ENCODE measurements around the gene C1orf105. TPM values are rescaled to one million over a fixed set of nuclear protein-coding genes. Genes with fewer than 3 reads are reported as not detected.
A peak's percentile ranks its signal among the peaks of the same experiment; 100 is the strongest.

The C1orf105 gene
- total RNA-seq, 1 donor from 2014 or later: not detected

DNA sequence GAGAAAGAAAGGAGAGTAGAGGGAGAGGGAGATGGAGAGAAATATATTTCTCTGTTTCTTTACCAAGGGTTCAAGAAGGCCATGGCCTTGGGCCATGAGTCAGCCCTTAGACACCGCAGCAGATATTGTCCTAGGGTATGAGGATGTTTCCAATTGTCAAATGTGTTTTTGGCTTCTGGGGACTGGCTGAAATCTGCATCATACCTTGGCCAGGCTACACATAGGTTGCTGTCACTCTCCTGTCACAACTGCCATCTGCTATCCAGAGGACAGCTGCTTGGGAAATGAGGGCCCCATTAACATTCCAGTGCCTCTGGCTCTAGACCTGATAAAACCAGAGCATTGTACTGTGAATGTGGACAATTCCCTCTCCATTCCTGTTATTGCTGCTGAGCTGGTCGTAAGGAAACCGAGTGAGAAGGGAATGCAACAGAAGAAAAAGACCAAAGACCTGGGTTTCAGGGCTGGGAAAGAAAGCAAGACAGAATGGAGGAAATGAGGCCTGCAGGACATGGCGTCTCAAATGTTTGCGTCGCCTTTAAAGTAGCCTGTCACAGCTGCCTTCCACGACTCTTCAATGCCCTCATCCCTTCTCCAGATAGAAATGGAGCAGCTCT lies 32.2 kb downstream of the C1orf105 start:
- no peak overlapping the region for H3K9ac ChIP-seq
- no peaks in the 10 kb centered on the region for H3K9me3 ChIP-seq (ENCODE audit: low read depth)
- no peaks in the 10 kb centered on the region for H3K36me3 ChIP-seq
- peak overlapping the region; percentile 11 for H3K4me3 Mint-ChIP-seq
- peak overlapping the region; percentile 97 for H3K27ac Mint-ChIP-seq
- H2AFZ ChIP-seq (replicated peaks): peak overlapping the region; percentile 20
- no peaks in the 10 kb centered on the region for H3K36me3 Mint-ChIP-seq
- peaks cover 31% of the 10 kb centered on the region for H3K4me1 ChIP-seq
- no peak overlapping the region for H3K4me3 ChIP-seq
- H3K27ac ChIP-seq: peak overlapping the region; percentile 48
- peaks cover 6% of the 10 kb centered on the region for H3K27me3 Mint-ChIP-seq (ENCODE audit: insufficient read depth, low read depth)
- H3K9me3 Mint-ChIP-seq: no peaks in the 10 kb centered on the region
- no peaks in the 10 kb centered on the region for H3K27me3 ChIP-seq
- H4K20me1 ChIP-seq (ENCODE audit: low read depth): no peaks in the 10 kb centered on the region
- peaks cover 23% of the 10 kb centered on the region for H3F3A ChIP-seq (ENCODE audit: low read depth)
- TF ChIP-seq, protein P1, sequence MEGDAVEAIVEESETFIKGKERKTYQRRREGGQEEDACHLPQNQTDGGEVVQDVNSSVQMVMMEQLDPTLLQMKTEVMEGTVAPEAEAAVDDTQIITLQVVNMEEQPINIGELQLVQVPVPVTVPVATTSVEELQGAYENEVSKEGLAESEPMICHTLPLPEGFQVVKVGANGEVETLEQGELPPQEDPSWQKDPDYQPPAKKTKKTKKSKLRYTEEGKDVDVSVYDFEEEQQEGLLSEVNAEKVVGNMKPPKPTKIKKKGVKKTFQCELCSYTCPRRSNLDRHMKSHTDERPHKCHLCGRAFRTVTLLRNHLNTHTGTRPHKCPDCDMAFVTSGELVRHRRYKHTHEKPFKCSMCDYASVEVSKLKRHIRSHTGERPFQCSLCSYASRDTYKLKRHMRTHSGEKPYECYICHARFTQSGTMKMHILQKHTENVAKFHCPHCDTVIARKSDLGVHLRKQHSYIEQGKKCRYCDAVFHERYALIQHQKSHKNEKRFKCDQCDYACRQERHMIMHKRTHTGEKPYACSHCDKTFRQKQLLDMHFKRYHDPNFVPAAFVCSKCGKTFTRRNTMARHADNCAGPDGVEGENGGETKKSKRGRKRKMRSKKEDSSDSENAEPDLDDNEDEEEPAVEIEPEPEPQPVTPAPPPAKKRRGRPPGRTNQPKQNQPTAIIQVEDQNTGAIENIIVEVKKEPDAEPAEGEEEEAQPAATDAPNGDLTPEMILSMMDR (IDR thresholded peaks at IDR 0.05): no peak
- peaks cover 55% of the 10 kb centered on the region for H3K4me1 Mint-ChIP-seq
- DNase-seq (ENCODE audit: low spot score): peak; percentile 27
- H3K79me2 ChIP-seq (ENCODE audit: low read depth): no peaks in the 10 kb centered on the region
- H3K4me2 ChIP-seq: peak overlapping the region; percentile 40

DNA sequence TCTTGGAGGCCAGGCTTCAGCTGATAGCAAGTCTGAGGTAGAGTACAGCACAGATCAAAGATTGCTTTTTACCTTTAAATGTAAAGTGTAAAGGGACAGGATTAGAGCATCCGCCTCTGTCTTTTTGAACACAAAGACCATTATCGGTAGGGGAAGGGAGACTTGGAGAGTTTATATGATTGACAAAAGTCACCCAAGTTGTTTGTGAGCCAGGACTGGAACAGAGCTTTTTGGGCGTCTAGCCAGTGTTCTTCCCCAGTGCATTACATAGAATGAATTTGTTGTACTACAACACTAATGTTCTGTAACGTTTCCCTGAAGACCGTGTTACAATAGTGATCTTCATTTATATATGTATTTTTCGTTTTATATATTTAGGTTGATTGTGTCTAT lies 32.7 kb downstream of the C1orf105 start:
- no peak overlapping the region for H3K9ac ChIP-seq
- peak overlapping the region; percentile 40 for H3K27ac ChIP-seq
- H3K36me3 ChIP-seq: no peaks in the 10 kb centered on the region
- H3K27ac Mint-ChIP-seq: peak overlapping the region; percentile 84
- H3K4me2 ChIP-seq: peak overlapping the region; percentile 40
- TF ChIP-seq EZH2 (IDR thresholded peaks at IDR 0.05) (no peak), EZH2phosphoT487 (IDR thresholded peaks at IDR 0.05) (no peak)
- TF ChIP-seq, protein P1 (IDR thresholded peaks at IDR 0.05): no peak
- peaks cover 59% of the 10 kb centered on the region for H3K4me1 Mint-ChIP-seq
- H3K4me3 ChIP-seq: no peak overlapping the region
- H3K36me3 Mint-ChIP-seq: no peaks in the 10 kb centered on the region
- peak overlapping the region; percentile 20 for H2AFZ ChIP-seq (replicated peaks)
- peaks cover 6% of the 10 kb centered on the region for H3K27me3 Mint-ChIP-seq (ENCODE audit: insufficient read depth, low read depth)
- peaks cover 23% of the 10 kb centered on the region for H3F3A ChIP-seq (ENCODE audit: low read depth)
- no peaks in the 10 kb centered on the region for H3K27me3 ChIP-seq
- no peaks in the 10 kb centered on the region for H3K9me3 ChIP-seq (ENCODE audit: low read depth)
- peaks cover 31% of the 10 kb centered on the region for H3K4me1 ChIP-seq
- H4K20me1 ChIP-seq (ENCODE audit: low read depth): no peaks in the 10 kb centered on the region
- peaks cover 2% of the 10 kb centered on the region for H3K9me3 Mint-ChIP-seq
- H3K4me3 Mint-ChIP-seq: no peak overlapping the region
- no peaks in the 10 kb centered on the region for H3K79me2 ChIP-seq (ENCODE audit: low read depth)
- no peak for DNase-seq (ENCODE audit: low spot score)

DNA sequence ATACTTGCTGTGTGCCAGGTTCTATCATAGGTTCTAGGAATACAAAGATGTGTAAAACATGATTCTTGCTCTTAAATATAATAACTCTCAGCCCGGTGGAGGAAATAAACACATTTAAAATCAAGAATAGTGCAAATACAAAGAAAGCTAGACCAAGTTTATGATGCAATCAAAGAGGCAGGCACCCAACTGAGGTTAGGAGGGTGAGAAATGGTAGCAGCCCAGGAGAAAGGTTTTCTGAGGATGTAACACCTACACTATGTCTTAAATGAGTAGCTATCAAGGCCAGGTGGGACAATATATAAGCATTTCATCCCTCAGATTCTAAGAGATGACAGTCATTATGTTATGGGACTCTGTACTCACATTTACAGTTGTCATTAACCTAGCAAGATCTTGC lies 33.1 kb downstream of the C1orf105 start:
- Histone ChIP-seq H3K27me3 (no peaks in the 10 kb centered on the region), H3K27ac (no peak overlapping the region), H3K36me3 (no peaks in the 10 kb centered on the region), H3K79me2 (ENCODE audit: low read depth) (no peaks in the 10 kb centered on the region), H3K4me3 (no peak overlapping the region), H2AFZ (replicated peaks) (no peak overlapping the region), H3K9ac (no peak overlapping the region), H3K9me3 (ENCODE audit: low read depth) (no peaks in the 10 kb centered on the region), H3K4me1 (peaks cover 31% of the 10 kb centered on the region), H3K4me2 (no peak overlapping the region), H3F3A (ENCODE audit: low read depth) (peaks cover 23% of the 10 kb centered on the region), H4K20me1 (ENCODE audit: low read depth) (no peaks in the 10 kb centered on the region)
- TF ChIP-seq EZH2 (IDR thresholded peaks at IDR 0.05) (no peak), EZH2phosphoT487 (IDR thresholded peaks at IDR 0.05) (no peak)
- TF ChIP-seq, protein P1 (IDR thresholded peaks at IDR 0.05): no peak
- no peaks in the 10 kb centered on the region for H3K36me3 Mint-ChIP-seq
- H3K4me3 Mint-ChIP-seq: no peak overlapping the region
- H3K9me3 Mint-ChIP-seq: peaks cover 2% of the 10 kb centered on the region
- H3K27me3 Mint-ChIP-seq (ENCODE audit: insufficient read depth, low read depth): peaks cover 6% of the 10 kb centered on the region
- H3K4me1 Mint-ChIP-seq: peaks cover 57% of the 10 kb centered on the region
- peak overlapping the region; percentile 16 for H3K27ac Mint-ChIP-seq
- DNase-seq (ENCODE audit: low spot score): no peak

All from neural progenitor cell (in vitro differentiated cells).